PC-9 (cell line): ENCODE results near the gene ARHGEF6.

Experiments
- EZH2 ChIP-seq: fragments of 200-600 bp; sonication (generic); IDR thresholded peaks from 2 replicates; pipeline ENCODE4 v1.8.0; 2017; ENCODE audit warnings: antibody characterized with exemption, low read depth
- TF ChIP-seq, protein P1 (sequence below): fragments of 200-600 bp; sonication (generic); conservative IDR thresholded peaks from 2 replicates; pipeline ENCODE4 v1.6.1; 2017; ENCODE audit warnings: mixed run types, antibody characterized with exemption, mild to moderate bottlenecking, moderate library complexity

DNA sequence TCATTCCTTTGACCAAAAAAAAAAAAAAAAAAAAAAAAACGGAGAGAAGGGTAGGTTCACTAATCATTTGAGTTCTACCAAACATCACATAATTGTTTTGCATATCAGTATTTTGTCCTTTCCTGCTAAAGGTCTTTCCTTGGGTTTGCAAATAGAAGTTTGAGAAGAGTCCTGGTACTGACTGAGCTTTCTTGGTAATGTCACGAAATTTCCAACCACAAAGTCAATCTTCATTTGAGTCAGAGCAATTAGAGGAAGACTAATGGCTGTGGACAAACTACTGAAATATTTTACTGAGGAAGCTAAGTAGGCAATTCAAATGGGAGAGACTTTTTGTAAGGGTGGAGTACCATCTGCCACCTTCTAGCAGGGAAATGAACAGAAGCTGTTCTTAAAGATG is 154.5 kb downstream of the ARHGEF6 start:
- TF ChIP-seq, protein P1, sequence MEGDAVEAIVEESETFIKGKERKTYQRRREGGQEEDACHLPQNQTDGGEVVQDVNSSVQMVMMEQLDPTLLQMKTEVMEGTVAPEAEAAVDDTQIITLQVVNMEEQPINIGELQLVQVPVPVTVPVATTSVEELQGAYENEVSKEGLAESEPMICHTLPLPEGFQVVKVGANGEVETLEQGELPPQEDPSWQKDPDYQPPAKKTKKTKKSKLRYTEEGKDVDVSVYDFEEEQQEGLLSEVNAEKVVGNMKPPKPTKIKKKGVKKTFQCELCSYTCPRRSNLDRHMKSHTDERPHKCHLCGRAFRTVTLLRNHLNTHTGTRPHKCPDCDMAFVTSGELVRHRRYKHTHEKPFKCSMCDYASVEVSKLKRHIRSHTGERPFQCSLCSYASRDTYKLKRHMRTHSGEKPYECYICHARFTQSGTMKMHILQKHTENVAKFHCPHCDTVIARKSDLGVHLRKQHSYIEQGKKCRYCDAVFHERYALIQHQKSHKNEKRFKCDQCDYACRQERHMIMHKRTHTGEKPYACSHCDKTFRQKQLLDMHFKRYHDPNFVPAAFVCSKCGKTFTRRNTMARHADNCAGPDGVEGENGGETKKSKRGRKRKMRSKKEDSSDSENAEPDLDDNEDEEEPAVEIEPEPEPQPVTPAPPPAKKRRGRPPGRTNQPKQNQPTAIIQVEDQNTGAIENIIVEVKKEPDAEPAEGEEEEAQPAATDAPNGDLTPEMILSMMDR = no peak
- no peak for TF ChIP-seq EZH2
